ENCODE measurements around the gene NEK1.
"Not testable (repeated sequence)": the region's sequence is repeated elsewhere in the genome, so short reads cannot be mapped to it uniquely, and the experiment has no call there.

Gene NEK1

GRCh38 chr4:169573889-169574288 is 38.5 kb downstream of the NEK1 start:
- no peak for DNase-seq
- TF ChIP-seq CTCF (IDR thresholded peaks at IDR 0.05; ENCODE audit: low read depth, low read length), result no peak
- H3K36me3 ChIP-seq, result peaks cover 27% of the 10 kb centered on the region

GRCh38 chr4:169571435-169571834 is 40.9 kb downstream of the NEK1 start:
- Histone ChIP-seq H3K9me3 (no peaks in the 10 kb centered on the region), H3K36me3 (peaks cover 20% of the 10 kb centered on the region), H3K4me1 (peaks cover 8% of the 10 kb centered on the region), H3K27me3 (no peaks in the 10 kb centered on the region), H3K4me3 (ENCODE audit: low read depth, low read length) (no peak overlapping the region)
- no peak for DNase-seq
- no peak for TF ChIP-seq CTCF (IDR thresholded peaks at IDR 0.05; ENCODE audit: low read depth, low read length)

More at GRCh38 chr4:169573889-169574288, 38.5 kb downstream of the NEK1 start:
- Histone ChIP-seq H3K4me1 (no peaks in the 10 kb centered on the region), H3K27me3 (no peaks in the 10 kb centered on the region), H3K9me3 (no peaks in the 10 kb centered on the region), H3K4me3 (ENCODE audit: low read depth, low read length) (no peak overlapping the region)

- peaks cover 20% of the 10 kb centered on the region for H3K36me3 ChIP-seq
- H3K4me3 ChIP-seq (ENCODE audit: low read depth, low read length); DNase-seq; H3K27me3 ChIP-seq; H3K9me3 ChIP-seq: not testable (repeated sequence)
- H3K4me1 ChIP-seq, result peaks cover 11% of the 10 kb centered on the region
Measured at GRCh38 chr4:169571012-169571411, 41.4 kb downstream of the NEK1 start.

DNA sequence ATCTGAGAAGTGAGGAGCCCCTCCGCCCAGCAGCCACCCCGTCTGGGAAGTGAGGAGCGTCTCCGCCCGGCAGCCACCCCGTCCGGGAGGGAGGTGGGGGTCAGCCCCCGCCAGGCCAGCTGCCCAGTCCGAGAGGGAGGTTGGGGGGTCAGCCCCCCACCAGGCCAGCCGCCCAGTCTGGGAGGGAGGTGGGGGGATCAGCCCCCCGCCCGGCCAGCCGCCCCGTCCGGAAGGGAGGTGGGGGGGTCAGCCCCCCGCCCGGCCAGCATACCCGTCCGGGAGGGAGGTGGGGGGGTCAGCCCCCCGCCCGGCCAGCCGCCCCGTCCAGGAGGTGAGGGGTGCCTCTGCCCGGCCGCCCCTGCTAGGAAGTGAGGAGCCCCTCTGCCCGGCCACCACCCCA is 42.1 kb downstream of the NEK1 start:
- H3K9me3 ChIP-seq; DNase-seq; H3K4me3 ChIP-seq (ENCODE audit: low read depth, low read length); H3K27me3 ChIP-seq: not testable (repeated sequence)
- Histone ChIP-seq H3K4me1 (peaks cover 12% of the 10 kb centered on the region), H3K36me3 (peaks cover 16% of the 10 kb centered on the region)

DNA sequence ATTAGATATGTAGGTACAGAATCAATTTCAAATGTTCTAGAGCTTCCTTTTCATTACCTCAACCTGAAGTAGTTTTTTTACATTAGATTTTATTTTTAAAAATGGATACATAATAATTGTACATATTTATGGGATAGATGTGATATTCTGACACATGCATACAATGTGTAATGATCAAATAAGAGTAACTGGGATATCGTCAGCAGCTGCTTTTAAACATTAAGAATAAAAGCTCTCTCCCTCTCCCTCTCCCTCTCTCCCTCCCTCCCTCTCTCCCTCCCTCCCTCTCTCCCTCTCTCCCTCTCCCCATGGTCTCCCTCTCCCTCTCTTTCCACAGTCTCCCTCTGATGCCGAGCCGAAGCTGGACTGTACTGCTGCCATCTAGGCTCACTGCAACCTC is 43.2 kb downstream of the NEK1 start:
- not testable (repeated sequence) for H3K36me3 ChIP-seq; H3K9me3 ChIP-seq; H3K4me3 ChIP-seq (ENCODE audit: low read depth, low read length); DNase-seq; H3K27me3 ChIP-seq
- peaks cover 12% of the 10 kb centered on the region for H3K4me1 ChIP-seq

DNA sequence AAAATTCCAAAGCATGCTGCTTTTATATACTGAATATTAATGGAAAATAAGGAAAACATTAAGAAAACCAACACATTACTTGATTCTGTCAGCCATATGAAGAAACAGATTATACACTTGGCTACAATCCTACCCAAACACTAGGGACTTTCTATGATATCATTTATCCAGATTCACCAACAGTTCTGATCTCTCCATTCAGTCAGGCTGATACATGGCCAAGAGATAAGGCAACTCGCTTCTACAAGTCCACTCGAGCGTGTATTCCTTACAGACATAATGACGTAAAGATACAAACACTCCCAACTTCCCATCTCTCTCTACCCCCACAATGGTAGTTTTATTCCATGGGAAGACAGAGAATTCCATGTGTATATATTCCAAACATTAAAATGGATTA is 44.5 kb downstream of the NEK1 start:
- peaks cover 4% of the 10 kb centered on the region; the same call in 1 of the 2 replicates for H3K36me3 ChIP-seq
- no peak for DNase-seq
- no peak overlapping the region for H3K4me3 ChIP-seq (ENCODE audit: low read depth, low read length)
- H3K9me3 ChIP-seq, result no peaks in the 10 kb centered on the region
- peaks cover 12% of the 10 kb centered on the region for H3K4me1 ChIP-seq
- H3K27me3 ChIP-seq, result no peaks in the 10 kb centered on the region
- no peak for TF ChIP-seq CTCF (IDR thresholded peaks at IDR 0.05; ENCODE audit: low read depth, low read length)

- H3K9me3 ChIP-seq, result no peaks in the 10 kb centered on the region
- H3K4me1 ChIP-seq, result peaks cover 12% of the 10 kb centered on the region
- H3K27me3 ChIP-seq, result no peaks in the 10 kb centered on the region
- H3K36me3 ChIP-seq, result peaks cover under 1% of the 10 kb centered on the region
- no peak overlapping the region for H3K4me3 ChIP-seq (ENCODE audit: low read depth, low read length)
- peak; percentile 56 for DNase-seq
- peak; percentile 80 for TF ChIP-seq CTCF (IDR thresholded peaks at IDR 0.05; ENCODE audit: low read depth, low read length)
Measured at GRCh38 chr4:169566021-169566818, 46.2 kb downstream of the NEK1 start.

Data from BE2C (cell line).